ENCODE data around the gene LGALS7.

Gene LGALS7

GRCh38 chr19:38786572-38787265 is 13.4 kb upstream of the LGALS7 start:
- TF ChIP-seq USF1 (IDR thresholded peaks at IDR 0.05), result no peak

GRCh38 chr19:38785187-38785699 is 11.9 kb upstream of the LGALS7 start:
- no peak for TF ChIP-seq ZBTB7A (IDR thresholded peaks at IDR 0.05; ENCODE audit: low read depth)
- no peak for TF ChIP-seq RAD21 (IDR thresholded peaks at IDR 0.05; ENCODE audit: low read depth)
- TF ChIP-seq EGR1 (IDR thresholded peaks at IDR 0.05), result no peak
- no peak for TF ChIP-seq CEBPB (IDR thresholded peaks at IDR 0.05)
- no peak for TF ChIP-seq TCF12 (IDR thresholded peaks at IDR 0.05; ENCODE audit: low read depth)
- no peak for TF ChIP-seq NFIC (IDR thresholded peaks at IDR 0.05)
- no peak for TF ChIP-seq FOXM1 (IDR thresholded peaks at IDR 0.05; ENCODE audit: borderline replicate concordance, low read depth)
- no peak for TF ChIP-seq CREB1 (IDR thresholded peaks at IDR 0.05; ENCODE audit: low read depth)
- no peak for TF ChIP-seq MAX (IDR thresholded peaks at IDR 0.05)
- no peak for TF ChIP-seq USF1 (IDR thresholded peaks at IDR 0.05)

GRCh38 chr19:38784224-38784623 is 10.9 kb upstream of the LGALS7 start:
- TF ChIP-seq NFIC (IDR thresholded peaks at IDR 0.05), result no peak
- no peak for TF ChIP-seq TCF12 (IDR thresholded peaks at IDR 0.05; ENCODE audit: low read depth)
- TF ChIP-seq RAD21 (IDR thresholded peaks at IDR 0.05; ENCODE audit: low read depth), result no peak
- no peak for TF ChIP-seq EGR1 (IDR thresholded peaks at IDR 0.05)
- no peak for TF ChIP-seq REST (IDR thresholded peaks at IDR 0.05; ENCODE audit: low read depth)
- TF ChIP-seq FOXM1 (IDR thresholded peaks at IDR 0.05; ENCODE audit: borderline replicate concordance, low read depth), result no peak
- TF ChIP-seq EP300 (IDR thresholded peaks at IDR 0.05; ENCODE audit: borderline replicate concordance), result no peak
- TF ChIP-seq TAF1 (IDR thresholded peaks at IDR 0.05; ENCODE audit: low read depth), result no peak
- TF ChIP-seq YY1 (IDR thresholded peaks at IDR 0.05; ENCODE audit: low read depth), result no peak
- no peak for TF ChIP-seq MAX (IDR thresholded peaks at IDR 0.05)
- TF ChIP-seq CEBPB (IDR thresholded peaks at IDR 0.05), result no peak
- no peak for TF ChIP-seq ZBTB7A (IDR thresholded peaks at IDR 0.05; ENCODE audit: low read depth)
- no peak for TF ChIP-seq CREB1 (IDR thresholded peaks at IDR 0.05; ENCODE audit: low read depth)
- no peak for TF ChIP-seq USF1 (IDR thresholded peaks at IDR 0.05)
- no peak for TF ChIP-seq TEAD4 (IDR thresholded peaks at IDR 0.05)

- TF ChIP-seq YY1 (IDR thresholded peaks at IDR 0.05; ENCODE audit: low read depth) (no peak), MAX (IDR thresholded peaks at IDR 0.05) (no peak), TAF1 (IDR thresholded peaks at IDR 0.05; ENCODE audit: low read depth) (no peak), NFIC (IDR thresholded peaks at IDR 0.05) (no peak), ZBTB7A (IDR thresholded peaks at IDR 0.05; ENCODE audit: low read depth) (no peak), CREB1 (IDR thresholded peaks at IDR 0.05; ENCODE audit: low read depth) (no peak), TCF12 (IDR thresholded peaks at IDR 0.05; ENCODE audit: low read depth) (no peak), REST (IDR thresholded peaks at IDR 0.05; ENCODE audit: low read depth) (no peak), CEBPB (IDR thresholded peaks at IDR 0.05) (no peak), EP300 (IDR thresholded peaks at IDR 0.05; ENCODE audit: borderline replicate concordance) (no peak), RAD21 (IDR thresholded peaks at IDR 0.05; ENCODE audit: low read depth) (no peak), USF1 (IDR thresholded peaks at IDR 0.05) (no peak), EGR1 (IDR thresholded peaks at IDR 0.05) (no peak), TEAD4 (IDR thresholded peaks at IDR 0.05) (no peak), FOXM1 (IDR thresholded peaks at IDR 0.05; ENCODE audit: borderline replicate concordance, low read depth) (no peak)
These were observed 7.7 kb upstream of the LGALS7 start for GRCh38 chr19:38781058-38781457.

GRCh38 chr19:38780443-38780842 is 7.1 kb upstream of the LGALS7 start:
- TF ChIP-seq YY1 (IDR thresholded peaks at IDR 0.05; ENCODE audit: low read depth) (no peak), NFIC (IDR thresholded peaks at IDR 0.05) (no peak), TEAD4 (IDR thresholded peaks at IDR 0.05) (no peak), RAD21 (IDR thresholded peaks at IDR 0.05; ENCODE audit: low read depth) (no peak), CREB1 (IDR thresholded peaks at IDR 0.05; ENCODE audit: low read depth) (no peak), FOXM1 (IDR thresholded peaks at IDR 0.05; ENCODE audit: borderline replicate concordance, low read depth) (no peak), USF1 (IDR thresholded peaks at IDR 0.05) (no peak), EP300 (IDR thresholded peaks at IDR 0.05; ENCODE audit: borderline replicate concordance) (no peak), ZBTB7A (IDR thresholded peaks at IDR 0.05; ENCODE audit: low read depth) (no peak), EGR1 (IDR thresholded peaks at IDR 0.05) (no peak), TAF1 (IDR thresholded peaks at IDR 0.05; ENCODE audit: low read depth) (no peak), CEBPB (IDR thresholded peaks at IDR 0.05) (no peak)
